HepG2 (cell line): ENCODE data around the gene OR1J1. TPM values are rescaled to one million over a fixed set of nuclear protein-coding genes. Genes with fewer than 3 reads are reported as not detected.

Experiments
- ATAC-seq: fragments of 200-7000 bp; cut with Tn5 transposase; 3 replicates; pipeline ENCODE4 v1.9.1; 2020; ENCODE audit warnings: mild to moderate bottlenecking, moderate library complexity
- BruUV-seq: library from RNA; stranded (reverse); fragments of 400-500 nt; replicated peaks from 2 replicates; lab custom pipeline; 2021; lab: Mats Ljungman, UMichigan
- CTCF ChIA-PET: fragments of 300-600 bp; formaldehyde crosslinking; extraction: SDS; loops from one replicate; lab custom pipeline; 2021; ENCODE audit warnings: low total read pairs, inconsistent platforms, low intra/inter-chr PET ratio; lab: Yijun Ruan, JAX
- POLR2A ChIA-PET: fragments of 350-600 bp; sonication (Branson Sonifier 250); formaldehyde crosslinking; loops from one replicate; lab custom pipeline; 2020; ENCODE audit warnings: antibody characterized with exemption, inconsistent platforms; lab: Yijun Ruan, JAX
- DNase-seq: peaks from one replicate; pipeline ENCODE4 v3.0.0-alpha.2; 2015; ENCODE audit warnings: low spot score
- FAIRE-seq: peaks from 3 replicates; lab custom pipeline; 2011; peaks lifted over from hg19 to GRCh38; lab: Jason Lieb, UNC
- H2AFZ ChIP-seq: one replicate; pipeline ENCODE4 v1.6.1; 2011; ENCODE audit warnings: low read length, inconsistent platforms
- H3K27ac ChIP-seq: fragments of 300-600 bp; 3 replicates; pipeline ENCODE4 v1.8.0; 2011; ENCODE audit warnings: mixed run types, mild to moderate bottlenecking, mixed read lengths, low read length, inconsistent platforms; ENCODE audit not compliant: insufficient read depth; ENCODE audit errors: extremely low read length
- H3K27me3 ChIP-seq, 2 experiments: fragments of 200-600 bp in 1 of 2; 2 replicates in 1 of 2; 3 replicates in 1 of 2; pipeline versions ENCODE4 v1.6.0 to v1.8.0; 2011; ENCODE audit warnings: low read length in 2 of 2, mild to moderate bottlenecking in 2 of 2, moderate library complexity in 2 of 2, inconsistent platforms in 1 of 2; ENCODE audit not compliant: insufficient read depth in 2 of 2, control insufficient read depth in 1 of 2
- H3K36me3 ChIP-seq, 2 experiments: fragments of 200-600 bp in 1 of 2; replicated peaks in 1 of 2; 2 replicates in 1 of 2; 3 replicates in 1 of 2; pipeline versions ENCODE4 v1.5.1 to v1.8.0; 2011; ENCODE audit warnings: low read length in 2 of 2, inconsistent platforms in 1 of 2; ENCODE audit not compliant: insufficient read depth in 2 of 2, control insufficient read depth in 1 of 2
- H3K4me1 ChIP-seq: 2 replicates; pipeline ENCODE4 v1.5.1; 2012; ENCODE audit warnings: low read length, inconsistent platforms; ENCODE audit not compliant: insufficient read depth
- H3K4me2 ChIP-seq: 2 replicates; pipeline ENCODE4 v1.6.0; 2011; ENCODE audit warnings: low read depth, low read length, inconsistent platforms
- H3K4me3 ChIP-seq, 3 experiments: fragments of 200-600 bp in 1 of 3; sonication (generic), shearing (Covaris generic) in 1 of 3; replicated peaks in 1 of 3; 2 replicates each; pipeline ENCODE4 v1.5.1; 2011 to 2016; ENCODE audit warnings: low read length in 3 of 3, inconsistent platforms in 2 of 3, low read depth in 2 of 3, mild to moderate bottlenecking in 2 of 3, control low read depth in 1 of 3, mixed read lengths in 1 of 3; ENCODE audit not compliant: insufficient read depth in 1 of 3
- H3K79me2 ChIP-seq: one replicate; pipeline ENCODE4 v1.6.1; 2011; ENCODE audit warnings: low read length, inconsistent platforms; ENCODE audit not compliant: insufficient read depth
- H3K9ac ChIP-seq: 2 replicates; pipeline ENCODE4 v1.6.0; 2011; ENCODE audit warnings: mild to moderate bottlenecking, low read depth, low read length, inconsistent platforms; ENCODE audit not compliant: insufficient read depth
- H3K9me3 ChIP-seq: 2 replicates; pipeline ENCODE4 v1.5.1; 2012; ENCODE audit warnings: mild to moderate bottlenecking, low read length
- H4K20me1 ChIP-seq: 2 replicates; pipeline ENCODE4 v1.6.0; 2011; ENCODE audit warnings: inconsistent platforms, mild to moderate bottlenecking, low read length, moderate library complexity; ENCODE audit not compliant: insufficient read depth
- CBX5 ChIP-seq: sonication (generic); formaldehyde crosslinking; IDR thresholded peaks from 2 replicates; pipeline ENCODE4 v1.4.0; 2020; ENCODE audit warnings: missing genetic modification reagents, borderline replicate concordance
- GATAD1 ChIP-seq: IDR thresholded peaks from 2 replicates; pipeline ENCODE4 v1.6.1; 2016; ENCODE audit warnings: missing genetic modification reagents, missing compliant biosample characterization
- NFRKB ChIP-seq: fragments of 450-650 bp; IDR thresholded peaks from 2 replicates; pipeline ENCODE4 v1.6.1; 2017
- RAD21 ChIP-seq: fragments of 450-650 bp; formaldehyde crosslinking; IDR thresholded peaks from 2 replicates; pipeline ENCODE4 v1.5.0; 2020; ENCODE audit warnings: mild to moderate bottlenecking
- RARA ChIP-seq: IDR thresholded peaks from 2 replicates; pipeline ENCODE4 v1.6.1; 2016; ENCODE audit warnings: missing genetic modification reagents, missing compliant biosample characterization
- SMC3 ChIP-seq: IDR thresholded peaks from 2 replicates; pipeline ENCODE4 v1.6.1; 2011; ENCODE audit warnings: low read length, improper control_type of control experiment
- STAG1 ChIP-seq: sonication (generic); formaldehyde crosslinking; IDR thresholded peaks from 2 replicates; pipeline ENCODE4 v1.4.0; 2020; ENCODE audit warnings: missing genetic modification reagents
- ZNF207 ChIP-seq: fragments of 450-650 bp; IDR thresholded peaks from 2 replicates; pipeline ENCODE4 v1.6.1; 2016; ENCODE audit warnings: antibody characterized with exemption, borderline replicate concordance
- ZNF574 ChIP-seq: sonication (generic); formaldehyde crosslinking; IDR thresholded peaks from 2 replicates; pipeline ENCODE4 v1.4.0; 2020; ENCODE audit warnings: missing genetic modification reagents
- WGBS: methylation state at CpG from one replicate; pipeline ENCODE4 v1.1.6; 2017; ENCODE audit warnings: low lambda C conversion rate; 5-methylcytosine and 5-hydroxymethylcytosine counted together
- in situ Hi-C: cut with HindIII; loops from 2 replicates; pipeline ENCODE4 v1.10.0; 2017; ENCODE audit warnings: low pct_unique_long_range_greater_than_20kb; ENCODE audit not compliant: extremely low pct_ligation_motif_present
- intact Hi-C: fragments of 100-400 bp; cut with micrococcal nuclease; formaldehyde crosslinking; loops from one replicate; pipeline ENCODE4 v1.10.0; 2022; ENCODE audit not compliant: unreplicated experiment
- polyA plus RNA-seq, 8 experiments: library from polyadenylated mRNA; depleted of rRNA in 3 of 8; stranded (reverse) in 7 of 8; unstranded in 1 of 8; fragments of >200 nt; fragmentation: Illumina TruSeq in 4 of 8; extraction: Trizol in 4 of 8; gene quantifications; 2 replicates each; pipeline versions ENCODE4 v1.2.1 to v1.2.3, GENCODE V29; 2011 to 2016; ENCODE audit warnings: low read depth in 4 of 8, missing spikeins in 1 of 8, mixed read lengths in 1 of 8; ENCODE audit not compliant: insufficient read depth in 1 of 8
- total RNA-seq, 5 experiments: library from RNA; depleted of rRNA; stranded (reverse); fragments of >200 nt; fragmentation: Illumina TruSeq; extraction: Trizol; gene quantifications; 2 replicates each; pipeline ENCODE4 v1.2.3, GENCODE V29; 2016; ENCODE audit warnings: low read depth in 1 of 5
- TF ChIP-seq, protein P1 (sequence below): sonication (generic); formaldehyde crosslinking; IDR thresholded peaks from 2 replicates; pipeline ENCODE4 v1.5.0; 2020; ENCODE audit warnings: mild to moderate bottlenecking, missing genetic modification reagents, moderate library complexity
- TF ChIP-seq, protein P2 (sequence below), 2 experiments: sonication (generic) in 1 of 2; formaldehyde crosslinking in 1 of 2; IDR thresholded peaks; 2 replicates each; pipeline versions ENCODE4 v1.4.0 to v1.6.1; 2018 to 2020; ENCODE audit warnings: missing genetic modification reagents in 2 of 2, borderline replicate concordance in 1 of 2, low read depth in 1 of 2, mild to moderate bottlenecking in 1 of 2, missing biosample characterization in 1 of 2
- TF ChIP-seq, protein P3 (sequence below): sonication (generic); formaldehyde crosslinking; IDR thresholded peaks from 2 replicates; pipeline ENCODE4 v1.4.0; 2020; ENCODE audit warnings: missing genetic modification reagents, mild to moderate bottlenecking, borderline replicate concordance

Gene OR1J1
- total and polyA plus RNA-seq, 2 of the 13 experiments (the other 11 are each of a cell fraction or from before 2014, with no cell fraction given), result not detected

DNA sequence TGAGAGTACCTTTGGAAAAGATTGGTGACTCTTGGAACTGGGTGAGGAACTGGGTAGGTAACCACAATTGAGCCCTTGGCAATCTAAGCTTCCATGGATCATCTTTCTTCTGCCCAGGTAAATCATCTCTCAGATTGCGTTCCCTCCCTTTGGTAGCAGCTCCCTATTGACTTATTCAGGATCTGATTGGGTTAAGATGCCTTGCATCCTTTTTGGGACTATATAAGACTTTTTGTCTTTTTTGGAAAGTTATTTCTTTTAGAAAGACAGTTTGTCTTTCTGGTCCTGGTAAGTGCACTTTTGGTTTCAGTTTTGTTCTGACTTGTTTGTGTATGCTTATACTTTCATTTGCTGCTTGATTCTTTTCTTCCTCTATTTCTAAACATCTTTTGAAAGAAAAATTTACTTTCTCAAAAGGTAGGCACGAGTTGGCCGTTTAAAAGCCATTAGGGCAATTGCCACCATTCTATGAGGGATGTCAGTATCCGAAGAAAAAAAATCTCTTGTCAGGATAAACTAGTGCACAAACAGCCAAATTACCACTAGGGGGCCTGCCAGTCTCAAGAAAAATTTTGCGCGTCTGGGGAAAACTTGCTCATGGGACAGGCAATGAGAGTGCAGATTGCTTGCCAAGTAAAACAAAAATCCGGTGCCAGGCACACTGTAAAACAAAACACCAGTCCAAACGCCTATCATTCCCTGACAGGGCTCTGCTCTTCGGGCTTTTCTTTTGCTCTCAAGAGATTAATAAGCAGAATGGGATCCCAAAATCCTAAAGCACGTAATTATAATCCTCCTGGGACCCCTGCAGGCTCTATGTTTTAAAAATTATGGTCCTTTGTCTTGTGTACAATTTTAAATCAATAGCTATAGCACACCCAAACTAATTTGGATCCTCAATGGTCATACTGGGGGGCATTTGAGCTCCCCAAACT is 12.8 kb downstream of the OR1J1 start:
- Histone ChIP-seq H4K20me1 (no peaks in the 10 kb centered on the region), H3K27me3 (peaks cover 0 to 6% of the 10 kb centered on the region in 2 experiments; a peak in 1 of 5 replicates), H3K9ac (peak overlapping the region; percentile 53), H3K79me2 (no peaks in the 10 kb centered on the region), H2AFZ (peak overlapping the region; percentile 89), H3K4me2 (peak overlapping the region; percentile 89)
- CTCF ChIA-PET, result interaction anchor here (0.8 to 3.9 kb wide), 2 partner anchors 343 to 346 kb away, joined by 3 to 49 read pairs; no protein-coding TSS in a partner anchor
- intact Hi-C loops, result no loop called here
- WGBS, result 14% methylated on average over 10 of the region's 10 CpGs
- TF ChIP-seq ZNF574 (CRISPR knock-in tag) (peak; percentile 62), ZNF207 (no peak), NFRKB (no peak), RAD21 (CRISPR knock-in tag) (peak; percentile 46; the same call in 1 of the 2 replicates), SMC3 (peak; percentile 69; the same call in 1 of the 2 replicates), CBX5 (CRISPR knock-in tag) (no peak), RARA (CRISPR knock-in tag) (no peak), STAG1 (peak; percentile 76), GATAD1 (CRISPR knock-in tag) (0 out of 2 replicates have a peak, but pooled peaks have one; percentile 19)
- TF ChIP-seq, protein P1, sequence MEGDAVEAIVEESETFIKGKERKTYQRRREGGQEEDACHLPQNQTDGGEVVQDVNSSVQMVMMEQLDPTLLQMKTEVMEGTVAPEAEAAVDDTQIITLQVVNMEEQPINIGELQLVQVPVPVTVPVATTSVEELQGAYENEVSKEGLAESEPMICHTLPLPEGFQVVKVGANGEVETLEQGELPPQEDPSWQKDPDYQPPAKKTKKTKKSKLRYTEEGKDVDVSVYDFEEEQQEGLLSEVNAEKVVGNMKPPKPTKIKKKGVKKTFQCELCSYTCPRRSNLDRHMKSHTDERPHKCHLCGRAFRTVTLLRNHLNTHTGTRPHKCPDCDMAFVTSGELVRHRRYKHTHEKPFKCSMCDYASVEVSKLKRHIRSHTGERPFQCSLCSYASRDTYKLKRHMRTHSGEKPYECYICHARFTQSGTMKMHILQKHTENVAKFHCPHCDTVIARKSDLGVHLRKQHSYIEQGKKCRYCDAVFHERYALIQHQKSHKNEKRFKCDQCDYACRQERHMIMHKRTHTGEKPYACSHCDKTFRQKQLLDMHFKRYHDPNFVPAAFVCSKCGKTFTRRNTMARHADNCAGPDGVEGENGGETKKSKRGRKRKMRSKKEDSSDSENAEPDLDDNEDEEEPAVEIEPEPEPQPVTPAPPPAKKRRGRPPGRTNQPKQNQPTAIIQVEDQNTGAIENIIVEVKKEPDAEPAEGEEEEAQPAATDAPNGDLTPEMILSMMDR (CRISPR knock-in tag), result peak; percentile 80
- TF ChIP-seq, protein P2, sequence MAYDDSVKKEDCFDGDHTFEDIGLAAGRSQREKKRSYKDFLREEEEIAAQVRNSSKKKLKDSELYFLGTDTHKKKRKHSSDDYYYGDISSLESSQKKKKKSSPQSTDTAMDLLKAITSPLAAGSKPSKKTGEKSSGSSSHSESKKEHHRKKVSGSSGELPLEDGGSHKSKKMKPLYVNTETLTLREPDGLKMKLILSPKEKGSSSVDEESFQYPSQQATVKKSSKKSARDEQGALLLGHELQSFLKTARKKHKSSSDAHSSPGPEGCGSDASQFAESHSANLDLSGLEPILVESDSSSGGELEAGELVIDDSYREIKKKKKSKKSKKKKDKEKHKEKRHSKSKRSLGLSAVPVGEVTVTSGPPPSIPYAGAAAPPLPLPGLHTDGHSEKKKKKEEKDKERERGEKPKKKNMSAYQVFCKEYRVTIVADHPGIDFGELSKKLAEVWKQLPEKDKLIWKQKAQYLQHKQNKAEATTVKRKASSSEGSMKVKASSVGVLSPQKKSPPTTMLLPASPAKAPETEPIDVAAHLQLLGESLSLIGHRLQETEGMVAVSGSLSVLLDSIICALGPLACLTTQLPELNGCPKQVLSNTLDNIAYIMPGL (CRISPR knock-in tag; IDR thresholded peaks at IDR 0.05; ENCODE audit: borderline replicate concordance in 1 of 2, low read depth in 1 of 2), result peak in 1 of 2 experiments; percentile 22; a peak in 1 of 4 replicates
- TF ChIP-seq, protein P3, sequence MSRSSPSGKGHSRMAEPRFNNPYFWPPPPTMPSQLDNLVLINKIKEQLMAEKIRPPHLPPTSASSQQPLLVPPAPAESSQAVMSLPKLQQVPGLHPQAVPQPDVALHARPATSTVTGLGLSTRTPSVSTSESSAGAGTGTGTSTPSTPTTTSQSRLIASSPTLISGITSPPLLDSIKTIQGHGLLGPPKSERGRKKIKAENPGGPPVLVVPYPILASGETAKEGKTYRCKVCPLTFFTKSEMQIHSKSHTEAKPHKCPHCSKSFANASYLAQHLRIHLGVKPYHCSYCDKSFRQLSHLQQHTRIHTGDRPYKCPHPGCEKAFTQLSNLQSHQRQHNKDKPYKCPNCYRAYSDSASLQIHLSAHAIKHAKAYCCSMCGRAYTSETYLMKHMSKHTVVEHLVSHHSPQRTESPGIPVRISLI (CRISPR knock-in tag), result peak; percentile 70; the same call in 1 of the 2 replicates
- TF ChIP-seq, all 625 proteins: peak for 8
- no peaks in the 10 kb centered on the region for H3K9me3 ChIP-seq
- peak; percentile 69 for FAIRE-seq
- peak overlapping the region; percentile 64 to 75 (median 66) for H3K4me3 ChIP-seq
- in situ Hi-C loops, result loop anchor here (5.0 kb wide), 1 partner anchor 347 kb away; no protein-coding TSS in a partner anchor
- H3K36me3 ChIP-seq, result no peaks in the 10 kb centered on the region
- ATAC-seq, result peak; percentile 67
- peak; percentile 60 for DNase-seq
- no TSS peak for BruUV-seq
- POLR2A ChIA-PET, result interaction anchor here (1.1 kb wide), 1 partner anchor 364 kb away, joined by 3 read pairs; the partner anchor contains the start of gene PDCL
- no peak overlapping the region for H3K27ac ChIP-seq
- H3K4me1 ChIP-seq, result no peaks in the 10 kb centered on the region
